ENCODE measurements around the gene NRXN3. TPM values are rescaled to one million over a fixed set of nuclear protein-coding genes. Genes with fewer than 3 reads are reported as not detected.
A peak's percentile ranks its signal among the peaks of the same experiment; 100 is the strongest.

Gene NRXN3
- total RNA-seq, 1 donor from 2014 or later = 18.0 TPM

GRCh38 chr14:78592616-78593219 lies 422.5 kb downstream of the NRXN3 start:
- H4K20me1 ChIP-seq (ENCODE audit: insufficient read depth, low read length) = no peaks in the 10 kb centered on the region
- no peaks in the 10 kb centered on the region for H3K79me2 ChIP-seq (ENCODE audit: insufficient read depth, low read length)
- H2AFZ ChIP-seq (ENCODE audit: low read depth, low read length) = no peak overlapping the region
- Mint-ChIP-seq H3K27me3 (ENCODE audit: low read depth, unreplicated experiment) (peaks cover 4% of the 10 kb centered on the region), H3K9me3 (ENCODE audit: unreplicated experiment) (no peaks in the 10 kb centered on the region), H3K4me1 (ENCODE audit: low read depth, unreplicated experiment) (no peaks in the 10 kb centered on the region), H3K36me3 (ENCODE audit: low read depth, unreplicated experiment) (no peaks in the 10 kb centered on the region), H3K27ac (ENCODE audit: unreplicated experiment) (no peak overlapping the region), H3K4me3 (ENCODE audit: unreplicated experiment) (no peak overlapping the region)
- no peaks in the 10 kb centered on the region for H3K36me3 ChIP-seq (ENCODE audit: insufficient read depth, low read length)
- no peak overlapping the region for H3K27ac ChIP-seq (ENCODE audit: low read depth, low read length)
- no peak overlapping the region for H3K4me2 ChIP-seq (ENCODE audit: low read length)
- no peaks in the 10 kb centered on the region for H3K27me3 ChIP-seq (ENCODE audit: insufficient read depth, low read length)
- H3K9me3 ChIP-seq (ENCODE audit: insufficient read depth, low read depth, low read length) = no peaks in the 10 kb centered on the region
- DNase-seq (ENCODE audit: low read depth) = no peak
- FAIRE-seq = no peak
- no peak overlapping the region for H3K4me3 ChIP-seq (ENCODE audit: insufficient read depth, low read depth, low read length)
- no peaks in the 10 kb centered on the region for H3K4me1 ChIP-seq (ENCODE audit: insufficient read depth, low read length)
- no peak for TF ChIP-seq CTCF (IDR thresholded peaks at IDR 0.05; ENCODE audit: insufficient read depth, low read depth, low read length)
- TF ChIP-seq EZH2 (IDR thresholded peaks at IDR 0.05; ENCODE audit: insufficient read depth, low read length) = no peak
- H3K9ac ChIP-seq (ENCODE audit: low read length) = no peak overlapping the region

GRCh38 chr14:78593949-78594348 lies 423.8 kb downstream of the NRXN3 start:
- Histone ChIP-seq H4K20me1 (ENCODE audit: insufficient read depth, low read length) (no peaks in the 10 kb centered on the region), H2AFZ (ENCODE audit: low read depth, low read length) (no peak overlapping the region), H3K9ac (ENCODE audit: low read length) (no peak overlapping the region), H3K4me2 (ENCODE audit: low read length) (no peak overlapping the region), H3K4me1 (ENCODE audit: insufficient read depth, low read length) (no peaks in the 10 kb centered on the region), H3K4me3 (ENCODE audit: insufficient read depth, low read depth, low read length) (no peak overlapping the region), H3K9me3 (ENCODE audit: insufficient read depth, low read depth, low read length) (no peaks in the 10 kb centered on the region), H3K36me3 (ENCODE audit: insufficient read depth, low read length) (no peaks in the 10 kb centered on the region), H3K27ac (ENCODE audit: low read depth, low read length) (no peak overlapping the region), H3K79me2 (ENCODE audit: insufficient read depth, low read length) (no peaks in the 10 kb centered on the region), H3K27me3 (ENCODE audit: insufficient read depth, low read length) (no peaks in the 10 kb centered on the region)
- DNase-seq (ENCODE audit: low read depth) = no peak
- H3K27ac Mint-ChIP-seq (ENCODE audit: unreplicated experiment) = no peak overlapping the region
- FAIRE-seq = no peak
- H3K4me1 Mint-ChIP-seq (ENCODE audit: low read depth, unreplicated experiment) = peaks cover 1% of the 10 kb centered on the region
- TF ChIP-seq EZH2 (IDR thresholded peaks at IDR 0.05; ENCODE audit: insufficient read depth, low read length) (no peak), CTCF (IDR thresholded peaks at IDR 0.05; ENCODE audit: insufficient read depth, low read depth, low read length) (no peak)
- no peak overlapping the region for H3K4me3 Mint-ChIP-seq (ENCODE audit: unreplicated experiment)
- peaks cover 9% of the 10 kb centered on the region for H3K27me3 Mint-ChIP-seq (ENCODE audit: low read depth, unreplicated experiment)
- no peaks in the 10 kb centered on the region for H3K9me3 Mint-ChIP-seq (ENCODE audit: unreplicated experiment)
- no peaks in the 10 kb centered on the region for H3K36me3 Mint-ChIP-seq (ENCODE audit: low read depth, unreplicated experiment)

GRCh38 chr14:78595797-78596196 lies 425.6 kb downstream of the NRXN3 start:
- Mint-ChIP-seq H3K27me3 (ENCODE audit: low read depth, unreplicated experiment) (peaks cover 18% of the 10 kb centered on the region), H3K36me3 (ENCODE audit: low read depth, unreplicated experiment) (no peaks in the 10 kb centered on the region), H3K27ac (ENCODE audit: unreplicated experiment) (no peak overlapping the region), H3K4me1 (ENCODE audit: low read depth, unreplicated experiment) (peaks cover 1% of the 10 kb centered on the region), H3K4me3 (ENCODE audit: unreplicated experiment) (no peak overlapping the region), H3K9me3 (ENCODE audit: unreplicated experiment) (no peaks in the 10 kb centered on the region)
- no peaks in the 10 kb centered on the region for H3K9me3 ChIP-seq (ENCODE audit: insufficient read depth, low read depth, low read length)
- FAIRE-seq = no peak
- no peak overlapping the region for H3K9ac ChIP-seq (ENCODE audit: low read length)
- H3K4me1 ChIP-seq (ENCODE audit: insufficient read depth, low read length) = no peaks in the 10 kb centered on the region
- H2AFZ ChIP-seq (ENCODE audit: low read depth, low read length) = no peak overlapping the region
- no peaks in the 10 kb centered on the region for H3K27me3 ChIP-seq (ENCODE audit: insufficient read depth, low read length)
- no peak overlapping the region for H3K27ac ChIP-seq (ENCODE audit: low read depth, low read length)
- no peak overlapping the region for H3K4me2 ChIP-seq (ENCODE audit: low read length)
- no peaks in the 10 kb centered on the region for H4K20me1 ChIP-seq (ENCODE audit: insufficient read depth, low read length)
- DNase-seq (ENCODE audit: low read depth) = no peak
- H3K36me3 ChIP-seq (ENCODE audit: insufficient read depth, low read length) = no peaks in the 10 kb centered on the region
- TF ChIP-seq EZH2 (IDR thresholded peaks at IDR 0.05; ENCODE audit: insufficient read depth, low read length) (no peak), CTCF (IDR thresholded peaks at IDR 0.05; ENCODE audit: insufficient read depth, low read depth, low read length) (peak; percentile 33)
- H3K4me3 ChIP-seq (ENCODE audit: insufficient read depth, low read depth, low read length) = no peak overlapping the region
- no peaks in the 10 kb centered on the region for H3K79me2 ChIP-seq (ENCODE audit: insufficient read depth, low read length)

All from astrocyte (in vitro differentiated cells and primary cell).